SH-SY5Y (cell line): ENCODE measurements around the gene PRSS36.

Source experiments
- GATA2 ChIP-seq: IDR thresholded peaks from 2 replicates; pipeline ENCODE4 v1.6.1; 2011; ENCODE audit warnings: mild to moderate bottlenecking, low read depth, low read length
- GATA3 ChIP-seq: IDR thresholded peaks from 2 replicates; pipeline ENCODE4 v1.6.1; 2011; ENCODE audit warnings: low read depth, mild to moderate bottlenecking, low read length, moderate library complexity

DNA sequence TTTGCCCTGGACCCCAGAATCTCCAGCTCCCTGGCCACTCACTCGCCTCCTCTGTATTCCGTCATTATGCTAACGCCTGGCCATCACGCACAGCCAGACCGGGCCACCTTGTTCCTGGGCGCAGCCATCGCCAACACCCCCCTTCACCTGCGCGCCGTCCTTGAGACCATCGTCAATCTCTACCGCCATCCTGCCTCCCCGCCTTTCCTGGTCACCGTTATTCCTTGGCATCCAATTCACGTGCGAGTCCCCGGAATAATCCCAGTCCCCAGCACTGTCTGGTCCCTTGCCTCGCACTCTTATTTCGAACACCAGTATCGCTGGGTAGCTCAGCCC is 55.8 kb downstream of the PRSS36 start:
- TF ChIP-seq GATA3 (no peak), GATA2 (no peak; the same call in 1 of the 2 replicates)
